HFFc6 (cell line): Measurements from ENCODE around the gene PPP6R1. TPM values are rescaled to one million over a fixed set of nuclear protein-coding genes. Genes with fewer than 3 reads are reported as not detected.

Source experiments
- DNase-seq: peaks from one replicate; pipeline ENCODE4 v3.0.0-alpha.2; 2018
- H3K27ac Mint-ChIP-seq: 2 replicates; pipeline ENCODE4 v1.8.0; 2020; ENCODE audit warnings: mild to moderate bottlenecking, mixed read lengths
- H3K27me3 Mint-ChIP-seq: 2 replicates; pipeline ENCODE4 v1.8.0; 2021; ENCODE audit warnings: mild to moderate bottlenecking, moderate library complexity, mixed read lengths; ENCODE audit not compliant: insufficient read depth
- H3K36me3 Mint-ChIP-seq: 2 replicates; pipeline ENCODE4 v1.8.0; 2021; ENCODE audit warnings: low read depth, mixed read lengths
- H3K4me1 Mint-ChIP-seq: 2 replicates; pipeline ENCODE4 v1.8.0; 2020; ENCODE audit warnings: low read depth, mixed read lengths
- H3K4me3 Mint-ChIP-seq: 2 replicates; pipeline ENCODE4 v1.8.0; 2020; ENCODE audit warnings: mild to moderate bottlenecking, moderate library complexity, mixed read lengths
- H3K9me3 Mint-ChIP-seq: 2 replicates; pipeline ENCODE4 v1.8.0; 2020; ENCODE audit warnings: mild to moderate bottlenecking, mixed read lengths
- CTCF ChIP-seq: fragments of 200-600 bp; sonication (generic); IDR thresholded peaks from 2 replicates; pipeline ENCODE4 v1.5.0; 2021; ENCODE audit warnings: antibody characterized with exemption, mild to moderate bottlenecking
- total RNA-seq, 6 experiments: library from RNA; stranded (reverse); fragmentation: NEBNext Ultra II Directional; extraction: Animal tissue kit (Norgen Biotek cat#: 25700); gene quantifications; 2 replicates in 1 of 6; 3 replicates in 5 of 6; pipeline ENCODE4 v1.2.3, GENCODE V29; 2021

The PPP6R1 gene
- total RNA-seq, 6 experiments from 2014 or later = 85.8 to 93.7 (median 88.9) TPM

DNA sequence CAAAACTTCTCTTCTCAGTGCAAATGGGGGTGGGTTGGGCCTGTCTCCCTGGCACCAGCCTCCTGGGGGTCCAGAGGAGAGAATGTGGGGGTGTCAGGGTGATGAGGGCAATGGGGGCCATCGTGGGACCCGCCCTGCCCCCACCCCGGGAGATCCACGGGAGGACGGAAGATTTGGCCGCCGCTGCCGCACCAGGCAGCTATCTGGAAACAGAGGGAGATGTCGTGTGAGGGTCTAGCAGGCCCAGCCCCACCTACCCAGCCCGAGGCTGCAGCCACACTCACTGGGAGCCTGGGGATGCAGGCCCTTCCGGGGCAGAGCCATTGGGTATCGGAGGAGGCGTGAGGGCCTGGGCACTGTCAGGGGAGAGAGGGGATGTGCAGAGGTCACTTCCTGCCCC, 28.5 kb downstream of the PPP6R1 start:
- Mint-ChIP-seq H3K4me1 (no peaks in the 10 kb centered on the region), H3K36me3 (peaks cover 18% of the 10 kb centered on the region), H3K27ac (no peak overlapping the region), H3K9me3 (no peaks in the 10 kb centered on the region), H3K27me3 (peaks cover 2% of the 10 kb centered on the region; the same call in 1 of the 2 replicates), H3K4me3 (no peak overlapping the region)
- no peak for TF ChIP-seq CTCF
- no peak for DNase-seq

- DNase-seq = no peak
- Mint-ChIP-seq H3K4me3 (no peak overlapping the region), H3K9me3 (no peaks in the 10 kb centered on the region), H3K27me3 (peaks cover 2% of the 10 kb centered on the region; the same call in 1 of the 2 replicates), H3K4me1 (no peaks in the 10 kb centered on the region), H3K36me3 (peaks cover 13% of the 10 kb centered on the region), H3K27ac (no peak overlapping the region)
- TF ChIP-seq CTCF = no peak
These were observed 29.0 kb downstream of the PPP6R1 start for GRCh38 chr19:55229789-55230182.

DNA sequence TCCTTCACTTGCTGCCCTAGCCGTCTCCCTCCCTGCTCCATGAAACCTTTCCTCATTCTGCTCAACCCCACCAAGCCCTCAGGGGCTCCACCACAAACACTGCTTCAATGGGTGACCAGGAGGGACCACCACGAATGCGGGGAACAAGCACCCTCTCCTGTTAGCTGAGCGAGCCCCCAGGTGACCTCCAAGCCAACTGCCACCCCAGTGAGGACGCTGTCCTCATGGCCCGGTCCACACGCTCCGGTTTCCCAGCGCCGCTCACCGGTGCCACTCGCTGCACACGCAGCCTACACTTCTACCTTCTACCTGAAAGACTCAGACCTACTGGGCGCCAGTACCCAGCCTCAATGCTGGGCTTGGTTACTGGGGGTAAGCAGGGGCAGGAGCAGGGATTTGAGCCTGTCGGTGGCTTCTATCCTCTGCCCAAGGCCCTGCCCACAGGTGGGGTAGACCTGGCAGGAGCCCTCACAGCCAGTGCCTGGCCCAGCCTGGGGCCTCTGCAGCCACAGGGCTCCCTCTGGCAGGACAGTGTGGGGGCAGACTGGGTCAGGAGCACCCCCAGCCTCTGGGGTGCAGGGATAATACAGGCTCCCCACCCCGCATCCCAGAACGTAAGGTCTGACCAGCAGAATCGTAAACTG, 29.6 kb downstream of the PPP6R1 start:
- Mint-ChIP-seq H3K4me1 (no peaks in the 10 kb centered on the region), H3K4me3 (no peak overlapping the region), H3K36me3 (peaks cover 10% of the 10 kb centered on the region), H3K27ac (no peak overlapping the region), H3K27me3 (peaks cover 6% of the 10 kb centered on the region), H3K9me3 (no peaks in the 10 kb centered on the region)
- TF ChIP-seq CTCF = no peak
- DNase-seq = no peak

- H3K27ac Mint-ChIP-seq = no peak within 1 kb of the TSS
- DNase-seq = no peak
- TF ChIP-seq CTCF = no peak
- no peaks in the 10 kb centered on the region for H3K4me1 Mint-ChIP-seq
- H3K36me3 Mint-ChIP-seq = peaks cover 10% of the 10 kb centered on the region
- peaks cover 7% of the 10 kb centered on the region for H3K27me3 Mint-ChIP-seq
- no peak within 1 kb of the TSS for H3K4me3 Mint-ChIP-seq
- no peaks in the 10 kb centered on the region for H3K9me3 Mint-ChIP-seq
These were observed 30.3 kb downstream of the PPP6R1 start, which contains the start of gene TMEM86B for GRCh38 chr19:55228403-55229031. Gene TMEM86B (minus strand): TSS chr19:55228763. CDS start chr19:55228741, 22 bp downstream.

GRCh38 chr19:55228015-55228391, 30.8 kb downstream of the PPP6R1 start:
- H3K4me1 Mint-ChIP-seq = no peaks in the 10 kb centered on the region
- no peak for TF ChIP-seq CTCF
- peaks cover 8% of the 10 kb centered on the region for H3K27me3 Mint-ChIP-seq
- H3K36me3 Mint-ChIP-seq = peaks cover 10% of the 10 kb centered on the region
- DNase-seq = no peak
- H3K27ac Mint-ChIP-seq = no peak overlapping the region
- no peak overlapping the region for H3K4me3 Mint-ChIP-seq
- H3K9me3 Mint-ChIP-seq = no peaks in the 10 kb centered on the region
